ENCODE data around the gene E2F7.

E2F7 gene

GRCh38 chr12:77062846-77063461 is 2.4 kb downstream of the E2F7 start:
- DNase-seq: no peak

- DNase-seq: no peak
These were observed 3.0 kb downstream of the E2F7 start for GRCh38 chr12:77062396-77062795.

GRCh38 chr12:77060883-77061240 is 4.5 kb downstream of the E2F7 start:
- DNase-seq: no peak

GRCh38 chr12:77060136-77060882 is 5.1 kb downstream of the E2F7 start:
- no peak for DNase-seq

GRCh38 chr12:77058740-77059139 is 6.6 kb downstream of the E2F7 start:
- DNase-seq: no peak

GRCh38 chr12:77054851-77055250 is 10.5 kb downstream of the E2F7 start:
- no peak for DNase-seq

- DNase-seq: no peak
These were observed 12.1 kb downstream of the E2F7 start for GRCh38 chr12:77053259-77053658.

GRCh38 chr12:77049767-77050353 is 15.5 kb downstream of the E2F7 start:
- DNase-seq: no peak

- DNase-seq: no peak
These were observed 17.8 kb downstream of the E2F7 start for GRCh38 chr12:77047341-77048109.

- DNase-seq: no peak
These were observed 18.9 kb downstream of the E2F7 start for GRCh38 chr12:77046468-77046867.

GRCh38 chr12:77045183-77045582 is 20.2 kb downstream of the E2F7 start:
- no peak for DNase-seq

GRCh38 chr12:77044721-77045120 is 20.6 kb downstream of the E2F7 start:
- no peak for DNase-seq

GRCh38 chr12:77042833-77043232 is 22.5 kb downstream of the E2F7 start:
- no peak for DNase-seq

GRCh38 chr12:77040231-77040630 is 25.1 kb downstream of the E2F7 start:
- DNase-seq: no peak

GRCh38 chr12:77035226-77035625 is 30.1 kb downstream of the E2F7 start:
- no peak for DNase-seq

- DNase-seq: no peak
These were observed 31.5 kb downstream of the E2F7 start for GRCh38 chr12:77033658-77034536.

- DNase-seq: no peak
These were observed 33.0 kb downstream of the E2F7 start for GRCh38 chr12:77032406-77032805.

- no peak for DNase-seq
These were observed 33.6 kb downstream of the E2F7 start for GRCh38 chr12:77031745-77032144.

GRCh38 chr12:77025782-77026314 is 39.5 kb downstream of the E2F7 start:
- DNase-seq: no peak

- DNase-seq: no peak
These were observed 41.9 kb downstream of the E2F7 start for GRCh38 chr12:77023501-77023900.

GRCh38 chr12:77019920-77020319 is 45.4 kb downstream of the E2F7 start:
- no peak for DNase-seq

GRCh38 chr12:77016606-77017005 is 48.8 kb downstream of the E2F7 start:
- DNase-seq: no peak
